GM23338 (cell line): ENCODE measurements around the gene DNAAF2. TPM values are rescaled to one million over a fixed set of nuclear protein-coding genes. Genes with fewer than 3 reads are reported as not detected.

ENCODE experiments used
- ATAC-seq: fragments of 200-7000 bp; cut with Tn5 transposase; 3 replicates; pipeline ENCODE4 v1.9.1; 2020
- DNase-seq: peaks from one replicate; pipeline ENCODE4 v3.0.0-alpha.2; 2015; ENCODE audit warnings: low spot score
- H2AFZ ChIP-seq: fragments of 200-600 bp; sonication (generic); 2 replicates; pipeline ENCODE4 v1.8.0; 2016; ENCODE audit warnings: antibody characterized with exemption, mild to moderate bottlenecking, moderate library complexity
- H3F3A ChIP-seq: fragments of 200-600 bp; sonication (generic); replicated peaks from 2 replicates; pipeline ENCODE4 v1.8.0; 2017; ENCODE audit warnings: antibody characterized with exemption, mixed run types, low read depth
- H3K27ac ChIP-seq: fragments of 200-600 bp; sonication (generic); 2 replicates; pipeline ENCODE4 v1.6.1; 2016; ENCODE audit warnings: low read depth
- H3K27me3 ChIP-seq: fragments of 200-600 bp; sonication (generic); 2 replicates; pipeline ENCODE4 v1.8.0; 2016; ENCODE audit warnings: mild to moderate bottlenecking, mixed run types, moderate library complexity; ENCODE audit not compliant: insufficient read depth
- H3K36me3 ChIP-seq: fragments of 200-600 bp; sonication (generic); 2 replicates; pipeline ENCODE4 v1.8.0; 2016; ENCODE audit warnings: mild to moderate bottlenecking; ENCODE audit not compliant: insufficient read depth
- H3K4me1 ChIP-seq: fragments of 200-600 bp; sonication (generic); 2 replicates; pipeline ENCODE4 v1.8.0; 2016; ENCODE audit warnings: mild to moderate bottlenecking, moderate library complexity; ENCODE audit not compliant: insufficient read depth
- H3K4me2 ChIP-seq: fragments of 200-600 bp; sonication (generic); 2 replicates; pipeline ENCODE4 v1.7.1; 2017; ENCODE audit warnings: mixed run types
- H3K4me3 ChIP-seq: fragments of 200-600 bp; sonication (generic); 2 replicates; pipeline ENCODE4 v1.6.1; 2016; ENCODE audit warnings: mixed run types
- H3K79me2 ChIP-seq: fragments of 200-600 bp; sonication (generic); replicated peaks from 2 replicates; pipeline ENCODE4 v1.8.0; 2017; ENCODE audit warnings: mild to moderate bottlenecking; ENCODE audit not compliant: insufficient read depth
- H3K9me2 ChIP-seq: fragments of 200-600 bp; sonication (generic); 2 replicates; pipeline ENCODE4 v1.8.0; 2017; ENCODE audit not compliant: insufficient read depth
- H4K20me1 ChIP-seq: fragments of 200-600 bp; sonication (generic); replicated peaks from 2 replicates; pipeline ENCODE4 v1.8.0; 2017; ENCODE audit warnings: mild to moderate bottlenecking; ENCODE audit not compliant: insufficient read depth
- H3K27ac Mint-ChIP-seq: 2 replicates; pipeline ENCODE4 v1.8.0; 2020; ENCODE audit warnings: inconsistent platforms, mild to moderate bottlenecking, moderate library complexity, mixed read lengths
- H3K27me3 Mint-ChIP-seq: 3 replicates; pipeline ENCODE4 v1.8.0; 2022; ENCODE audit warnings: low read depth, mild to moderate bottlenecking, moderate library complexity, mixed read lengths, inconsistent platforms; ENCODE audit not compliant: insufficient read depth, poor library complexity
- H3K36me3 Mint-ChIP-seq: 3 replicates; pipeline ENCODE4 v1.8.0; 2021; ENCODE audit warnings: low read depth, mild to moderate bottlenecking, inconsistent platforms, moderate library complexity, mixed read lengths
- H3K4me1 Mint-ChIP-seq: 3 replicates; pipeline ENCODE4 v1.8.0; 2020; ENCODE audit warnings: mild to moderate bottlenecking, inconsistent platforms, mixed read lengths
- H3K4me3 Mint-ChIP-seq: 3 replicates; pipeline ENCODE4 v1.8.0; 2021; ENCODE audit warnings: moderate library complexity, mild to moderate bottlenecking, inconsistent platforms, mixed read lengths
- H3K9me3 Mint-ChIP-seq: 3 replicates; pipeline ENCODE4 v1.8.0; 2020; ENCODE audit warnings: moderate library complexity, mild to moderate bottlenecking, inconsistent platforms, mixed read lengths
- CREB1 ChIP-seq: fragments of 250-450 bp; sonication (Bioruptor Pico); IDR thresholded peaks from 2 replicates; pipeline ENCODE4 v1.5.0; 2020; ENCODE audit warnings: low read depth, mild to moderate bottlenecking, moderate library complexity
- ETS1 ChIP-seq: IDR thresholded peaks from 2 replicates; pipeline ENCODE4 v1.6.1; 2016; ENCODE audit warnings: antibody characterized with exemption
- JUNB ChIP-seq: IDR thresholded peaks from one replicate; pipeline ENCODE4 v1.6.1; 2016; ENCODE audit warnings: antibody characterized with exemption; ENCODE audit not compliant: unreplicated experiment
- POLR2AphosphoS5 ChIP-seq: IDR thresholded peaks from 2 replicates; pipeline ENCODE4 v1.6.1; 2016; ENCODE audit warnings: antibody characterized with exemption, low read depth
- REST ChIP-seq: IDR thresholded peaks from one replicate; pipeline ENCODE4 v1.6.1; 2018; ENCODE audit warnings: antibody characterized with exemption; ENCODE audit not compliant: unreplicated experiment
- STAT1 ChIP-seq: IDR thresholded peaks from one replicate; pipeline ENCODE4 v1.6.1; 2016; ENCODE audit warnings: antibody characterized with exemption; ENCODE audit not compliant: unreplicated experiment
- ZNF331 ChIP-seq: fragments of 250-450 bp; sonication (Bioruptor Pico); IDR thresholded peaks from 2 replicates; pipeline ENCODE4 v1.5.0; 2020; ENCODE audit warnings: low read depth, mild to moderate bottlenecking, moderate library complexity
- ZNF462 ChIP-seq: fragments of 250-450 bp; sonication (Bioruptor Pico); IDR thresholded peaks from 2 replicates; pipeline ENCODE4 v1.5.0; 2020; ENCODE audit warnings: mild to moderate bottlenecking, moderate library complexity
- polyA plus RNA-seq: library from polyadenylated mRNA; unstranded; fragments of >200 nt; fragmentation: Nextera tagmentation; extraction: Ambion mirVana; gene quantifications from 2 replicates; pipeline ENCODE4 v1.2.1, GENCODE V29; 2016
- total RNA-seq: library from RNA; depleted of rRNA; stranded (reverse); fragments of >200 nt; shearing (Covaris generic); gene quantifications from 2 replicates; pipeline ENCODE4 v1.2.3, GENCODE V29; 2014

DNAAF2 gene
- total and polyA plus RNA-seq, 2 experiments from 2014 or later, result 40.4 to 62.6 TPM

GRCh38 chr14:49584058-49584457 lies 51.0 kb downstream of the DNAAF2 start:
- H3K27ac ChIP-seq, result peak overlapping the region; percentile 89
- H3K9me2 ChIP-seq, result no peaks in the 10 kb centered on the region
- H3K79me2 ChIP-seq, result peaks cover 71% of the 10 kb centered on the region
- H3K27ac Mint-ChIP-seq, result peak overlapping the region; percentile 100
- peaks cover 10% of the 10 kb centered on the region; the same call in 2 of the 3 replicates for H3K9me3 Mint-ChIP-seq
- H3K27me3 ChIP-seq, result no peaks in the 10 kb centered on the region
- no peak for DNase-seq
- peak overlapping the region; percentile 95 for H3K4me2 ChIP-seq
- no peak overlapping the region for H2AFZ ChIP-seq
- H3F3A ChIP-seq, result peaks cover 30% of the 10 kb centered on the region
- peak overlapping the region; percentile 98 for H3K4me3 ChIP-seq
- ATAC-seq, result no peak
- H3K27me3 Mint-ChIP-seq, result peaks cover 47% of the 10 kb centered on the region
- peaks cover 26% of the 10 kb centered on the region for H3K4me1 Mint-ChIP-seq
- peaks cover 55% of the 10 kb centered on the region for H3K36me3 Mint-ChIP-seq
- peaks cover 24% of the 10 kb centered on the region for H3K36me3 ChIP-seq
- H3K4me3 Mint-ChIP-seq, result peak overlapping the region; percentile 94
- TF ChIP-seq POLR2AphosphoS5 (0 out of 2 replicates have a peak, but pooled peaks have one; percentile 23), JUNB (no peak)
- peaks cover 58% of the 10 kb centered on the region for H4K20me1 ChIP-seq
- H3K4me1 ChIP-seq, result peaks cover 16% of the 10 kb centered on the region

GRCh38 chr14:49583629-49584028 lies 51.4 kb downstream of the DNAAF2 start:
- peaks cover 16% of the 10 kb centered on the region for H3K4me1 ChIP-seq
- peaks cover 75% of the 10 kb centered on the region for H3K79me2 ChIP-seq
- H3K27ac ChIP-seq, result peak overlapping the region; percentile 89

More at GRCh38 chr14:49583629-49584028, 51.4 kb downstream of the DNAAF2 start:
- Mint-ChIP-seq H3K4me3 (peak overlapping the region; percentile 94), H3K27me3 (peaks cover 47% of the 10 kb centered on the region), H3K4me1 (peaks cover 26% of the 10 kb centered on the region), H3K27ac (peak overlapping the region; percentile 100), H3K9me3 (peaks cover 10% of the 10 kb centered on the region; the same call in 2 of the 3 replicates), H3K36me3 (peaks cover 55% of the 10 kb centered on the region)
- H3K27me3 ChIP-seq, result no peaks in the 10 kb centered on the region
- no peaks in the 10 kb centered on the region for H3K9me2 ChIP-seq
- H2AFZ ChIP-seq, result no peak overlapping the region
- DNase-seq (no peak), ATAC-seq (no peak)
- H3F3A ChIP-seq, result peaks cover 34% of the 10 kb centered on the region
- peaks cover 62% of the 10 kb centered on the region for H4K20me1 ChIP-seq
- H3K36me3 ChIP-seq, result peaks cover 24% of the 10 kb centered on the region
- TF ChIP-seq JUNB (no peak), ZNF331 (no peak), STAT1 (no peak), POLR2AphosphoS5 (no peak), ETS1 (no peak), ZNF462 (CRISPR knock-in tag) (no peak), CREB1 (CRISPR knock-in tag) (no peak), REST (no peak)
- peak overlapping the region; percentile 95 for H3K4me2 ChIP-seq
- H3K4me3 ChIP-seq, result peak overlapping the region; percentile 98
